NCI-H446 treated with DMSO at 0.1 percent for 48 hours (cell line): ENCODE data around the gene MRPS25.
"Not testable (repeated sequence)": the region's sequence is repeated elsewhere in the genome, so short reads cannot be mapped to it uniquely, and the experiment has no call there.

Experiments used
- DNase-seq: peaks from one replicate; lab custom pipeline; 2025; lab: John Stamatoyannopoulos, UW

Gene MRPS25

GRCh38 chr3:15043408-15044171 is 21.5 kb downstream of the MRPS25 start:
- DNase-seq, result no peak

GRCh38 chr3:15042936-15043335 is 22.2 kb downstream of the MRPS25 start:
- no peak for DNase-seq

GRCh38 chr3:15041950-15042349 is 23.2 kb downstream of the MRPS25 start:
- DNase-seq, result no peak

- no peak for DNase-seq
Measured at GRCh38 chr3:15040844-15041243, 24.3 kb downstream of the MRPS25 start.

- no peak for DNase-seq
Measured at GRCh38 chr3:15038306-15038705, 26.8 kb downstream of the MRPS25 start.

GRCh38 chr3:15033103-15033502 is 32.0 kb downstream of the MRPS25 start:
- no peak for DNase-seq

- DNase-seq, result no peak
Measured at GRCh38 chr3:15032650-15033049, 32.5 kb downstream of the MRPS25 start.

- DNase-seq, result no peak
Measured at GRCh38 chr3:15029625-15030024, 35.5 kb downstream of the MRPS25 start.

- no peak for DNase-seq
Measured at GRCh38 chr3:15023719-15024118, 41.4 kb downstream of the MRPS25 start.

GRCh38 chr3:15023249-15023648 is 41.9 kb downstream of the MRPS25 start:
- DNase-seq, result no peak

- no peak for DNase-seq
Measured at GRCh38 chr3:15017191-15017590, 47.9 kb downstream of the MRPS25 start.

- DNase-seq, result no peak
Measured at GRCh38 chr3:15015456-15015855, 49.7 kb downstream of the MRPS25 start.

- DNase-seq, result no peak
Measured at GRCh38 chr3:15014606-15015328, 50.3 kb downstream of the MRPS25 start.

GRCh38 chr3:15011174-15011573 is 53.9 kb downstream of the MRPS25 start:
- no peak for DNase-seq

- no peak for DNase-seq
Measured at GRCh38 chr3:15010664-15011063, 54.5 kb downstream of the MRPS25 start.

- DNase-seq, result no peak
Measured at GRCh38 chr3:15009167-15009566, 55.9 kb downstream of the MRPS25 start.

GRCh38 chr3:15007681-15008141 is 57.4 kb downstream of the MRPS25 start:
- no peak for DNase-seq

- not testable (repeated sequence) for DNase-seq
Measured at GRCh38 chr3:14999182-14999581, 65.9 kb downstream of the MRPS25 start.
